Upper lobe of left lung (tissue), 6 donors: ENCODE measurements around the gene NRM. TPM values are rescaled to one million over a fixed set of nuclear protein-coding genes. Genes with fewer than 3 reads are reported as not detected.

ENCODE experiments used
- ATAC-seq, 2 donors: fragments of 200-7000 bp; cut with Tn5 transposase; one replicate each; pipeline ENCODE4 v1.9.1; 2022; ENCODE audit warnings: mild to moderate bottlenecking in 2 of 2, moderate library complexity in 2 of 2; ENCODE audit not compliant: low FRiP score in 2 of 2
- DNase-seq, 2 donors: peaks; one replicate each; pipeline ENCODE4 v3.0.0-alpha.2; 2019 to 2020
- H3K27ac ChIP-seq, 4 donors: fragments of 200-600 bp; sonication (generic); one replicate each; pipeline ENCODE4 v1.5.1; 2016 to 2019
- H3K27me3 ChIP-seq, 4 donors: fragments of 200-600 bp; sonication (generic); one replicate each; pipeline ENCODE4 v1.5.1; 2017 to 2019
- H3K36me3 ChIP-seq, 4 donors: fragments of 200-600 bp; sonication (generic); one replicate each; pipeline ENCODE4 v1.5.1; 2016 to 2019
- H3K4me1 ChIP-seq, 4 donors: fragments of 200-600 bp; sonication (generic); one replicate each; pipeline ENCODE4 v1.5.1; 2018 to 2019
- H3K4me3 ChIP-seq, 4 donors: fragments of 200-600 bp; sonication (generic); one replicate each; pipeline ENCODE4 v1.5.1; 2017 to 2019; ENCODE audit warnings: mild to moderate bottlenecking in 2 of 4, moderate library complexity in 1 of 4
- H3K9me3 ChIP-seq, 4 donors: fragments of 200-600 bp; sonication (generic); one replicate each; pipeline ENCODE4 v1.5.1; 2018 to 2019
- EP300 ChIP-seq, 4 donors: sonication (generic); formaldehyde crosslinking; IDR thresholded peaks; one replicate each; pipeline ENCODE4 v1.5.1; 2017; ENCODE audit warnings: antibody characterized with exemption in 4 of 4, control low read depth in 2 of 4
- POLR2A ChIP-seq, 4 donors: fragments of 450-650 bp; IDR thresholded peaks; one replicate each; pipeline ENCODE4 v1.5.1; 2016 to 2017; ENCODE audit warnings: antibody characterized with exemption in 4 of 4, mild to moderate bottlenecking in 2 of 4
- POLR2AphosphoS5 ChIP-seq, 2 donors: sonication (generic); formaldehyde crosslinking; IDR thresholded peaks; one replicate each; pipeline ENCODE4 v1.5.1; 2017; ENCODE audit warnings: antibody characterized with exemption in 2 of 2
- WGBS, 2 donors: methylation state at CpG; one replicate each; pipeline ENCODE4 v1.1.5; 2017 to 2018; 5-methylcytosine and 5-hydroxymethylcytosine counted together
- total RNA-seq, 6 donors: library from RNA; depleted of rRNA in 4 of 6; stranded (reverse); fragments of >200 nt in 4 of 6; gene quantifications; one replicate each; pipeline versions ENCODE4 v1.1.0 to v1.2.1, GENCODE V29; 2016 to 2021
- TF ChIP-seq, protein P1 (sequence below), 6 experiments: fragments of 450-650 bp in 4 of 6; fragments of 200-600 bp in 2 of 6; sonication (generic) in 2 of 6; IDR thresholded peaks; one replicate each; pipeline ENCODE4 v1.5.1; 2016 to 2019; ENCODE audit warnings: antibody characterized with exemption in 6 of 6
- donor health status: DM: no; HTN: no; CAD: no; lungs with moderate emphysema.
- donor health status: DM: no; HTN: yes; CAD: no; lungs with severe emphysema.

The NRM gene
- 10 to 100 TPM in 1 of 6 donors, 1 to 10 TPM in 5; 3.3 to 13.4 (median 7.2) TPM for total RNA-seq

DNA sequence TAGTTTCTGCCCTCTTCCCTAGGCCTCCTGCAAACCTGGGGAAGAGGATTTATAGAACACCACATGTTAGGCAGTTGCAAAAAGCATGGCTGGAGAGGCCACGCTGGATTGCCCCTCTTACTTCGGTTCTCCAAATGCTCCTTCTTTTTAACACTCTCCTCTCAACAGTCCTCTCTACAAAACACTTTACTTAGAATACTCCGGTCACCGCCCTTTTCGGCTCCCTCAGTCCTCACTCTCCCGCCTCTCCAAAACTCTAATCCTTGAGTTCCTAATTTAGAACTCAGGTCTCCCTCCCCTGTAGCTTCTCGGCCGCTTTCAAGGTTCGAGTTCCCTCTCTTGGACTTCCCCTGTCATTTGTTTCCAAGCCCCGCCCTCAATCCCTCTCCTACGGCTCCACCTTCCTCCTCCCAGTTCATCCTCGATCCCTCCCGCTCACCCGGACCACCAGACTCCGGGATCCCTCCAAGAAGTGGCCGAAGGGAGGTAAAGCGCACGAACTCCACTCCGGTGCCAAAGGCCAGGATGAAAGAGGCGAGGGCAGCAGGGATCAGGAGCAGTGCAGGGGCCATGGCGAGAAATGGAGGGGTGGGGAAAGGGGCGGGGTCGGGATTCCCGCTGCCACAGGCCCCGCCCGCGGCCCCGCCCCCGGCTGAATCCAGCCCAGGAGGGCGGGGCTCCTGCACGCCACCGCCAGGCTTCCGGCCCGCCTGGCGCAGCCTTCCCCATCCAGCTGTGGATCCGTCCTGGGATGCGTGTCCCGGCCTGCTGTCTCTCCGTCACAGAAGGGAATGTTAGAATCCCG is at the start of gene NRM:
Gene NRM, minus strand, starts transcription at position 582 of the 805 bp plus-strand sequence. Its CDS starts 10 bp downstream, at position 572.
- no peaks in the 10 kb centered on the region for H3K36me3 ChIP-seq
- ATAC-seq (peak; percentile 84 to 87), DNase-seq (peak; percentile 89 to 97)
- TF ChIP-seq, protein P1, sequence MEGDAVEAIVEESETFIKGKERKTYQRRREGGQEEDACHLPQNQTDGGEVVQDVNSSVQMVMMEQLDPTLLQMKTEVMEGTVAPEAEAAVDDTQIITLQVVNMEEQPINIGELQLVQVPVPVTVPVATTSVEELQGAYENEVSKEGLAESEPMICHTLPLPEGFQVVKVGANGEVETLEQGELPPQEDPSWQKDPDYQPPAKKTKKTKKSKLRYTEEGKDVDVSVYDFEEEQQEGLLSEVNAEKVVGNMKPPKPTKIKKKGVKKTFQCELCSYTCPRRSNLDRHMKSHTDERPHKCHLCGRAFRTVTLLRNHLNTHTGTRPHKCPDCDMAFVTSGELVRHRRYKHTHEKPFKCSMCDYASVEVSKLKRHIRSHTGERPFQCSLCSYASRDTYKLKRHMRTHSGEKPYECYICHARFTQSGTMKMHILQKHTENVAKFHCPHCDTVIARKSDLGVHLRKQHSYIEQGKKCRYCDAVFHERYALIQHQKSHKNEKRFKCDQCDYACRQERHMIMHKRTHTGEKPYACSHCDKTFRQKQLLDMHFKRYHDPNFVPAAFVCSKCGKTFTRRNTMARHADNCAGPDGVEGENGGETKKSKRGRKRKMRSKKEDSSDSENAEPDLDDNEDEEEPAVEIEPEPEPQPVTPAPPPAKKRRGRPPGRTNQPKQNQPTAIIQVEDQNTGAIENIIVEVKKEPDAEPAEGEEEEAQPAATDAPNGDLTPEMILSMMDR (IDR thresholded peaks at IDR 0.05), result no peak
- peak in 1 of 4 donors; percentile 40 for TF ChIP-seq POLR2A (IDR thresholded peaks at IDR 0.05)
- TF ChIP-seq EP300 (IDR thresholded peaks at IDR 0.05), result peak in 1 of 4 donors; percentile 50
- peak; percentile 44 to 70 for TF ChIP-seq POLR2AphosphoS5 (IDR thresholded peaks at IDR 0.05)
- no peaks in the 10 kb centered on the region for H3K27me3 ChIP-seq
- H3K4me3 ChIP-seq, result peak within 1 kb of the TSS; percentile 56 to 79 (median 72)
- WGBS, 2 donors, result 1% methylated on average over 26 to 40 of the region's 40 CpGs
- H3K9me3 ChIP-seq, result no peaks in the 10 kb centered on the region
- peaks cover 28 to 38% (median 34%) of the 10 kb centered on the region in 4 donors for H3K4me1 ChIP-seq
- peak within 1 kb of the TSS; percentile 89 to 99 (median 99) for H3K27ac ChIP-seq

DNA sequence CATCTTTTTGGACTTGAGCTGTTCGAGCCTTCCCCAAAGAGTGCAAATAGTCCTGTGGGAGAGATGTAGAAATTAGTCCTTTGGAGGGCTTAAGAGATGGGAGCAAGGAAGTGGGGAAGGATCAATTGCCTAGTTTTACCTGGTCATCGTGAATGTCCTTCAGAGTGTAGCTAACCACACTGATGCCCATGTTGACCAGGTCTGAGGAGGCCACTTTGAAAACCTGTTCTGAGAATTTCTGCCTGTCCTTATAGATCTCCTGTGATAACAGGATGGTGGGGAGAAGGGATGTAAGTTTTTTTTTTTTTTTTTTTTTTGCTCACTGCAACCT is 49.7 kb upstream of the NRM start:
- ATAC-seq (no peak), DNase-seq (no peak)
- Histone ChIP-seq H3K4me3 (no peak overlapping the region), H3K27me3 (no peaks in the 10 kb centered on the region), H3K4me1 (peaks cover 42 to 63% (median 57%) of the 10 kb centered on the region in 4 donors), H3K9me3 (no peaks in the 10 kb centered on the region), H3K36me3 (peaks cover 4 to 58% (median 31%) of the 10 kb centered on the region in 4 donors), H3K27ac (peak overlapping the region in 2 of 4 donors; percentile 96 to 97)
- TF ChIP-seq, protein P1 (IDR thresholded peaks at IDR 0.05), result no peak
- TF ChIP-seq EP300 (IDR thresholded peaks at IDR 0.05), result no peak
- WGBS, 2 donors, result 92 to 96% methylated on average over 2 of the region's 2 CpGs

DNA sequence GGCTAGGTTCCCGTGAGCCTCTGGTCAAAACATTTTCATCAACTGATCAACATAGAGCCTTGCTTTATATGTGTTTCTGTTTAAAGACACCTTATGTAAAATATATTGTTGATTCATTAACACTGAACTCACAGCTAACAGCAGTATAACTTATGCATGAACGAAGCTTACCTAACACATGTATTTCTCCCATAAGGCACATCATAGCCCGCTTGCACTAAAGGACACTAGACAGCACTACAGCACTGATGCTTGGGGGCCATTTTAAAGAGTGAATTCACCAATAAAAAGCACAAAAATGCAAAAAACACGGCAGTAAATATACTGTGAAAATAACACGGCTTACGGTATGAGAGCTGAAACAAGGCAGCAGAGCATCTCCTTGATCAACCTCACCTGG is 47.7 kb upstream of the NRM start:
- DNase-seq (no peak), ATAC-seq (no peak)
- H3K27me3 ChIP-seq, result no peaks in the 10 kb centered on the region
- no peaks in the 10 kb centered on the region for H3K9me3 ChIP-seq
- peaks cover 12 to 78% (median 42%) of the 10 kb centered on the region in 4 donors for H3K36me3 ChIP-seq
- H3K4me3 ChIP-seq, result no peak overlapping the region
- 86 to 88% methylated on average over 6 of the region's 6 CpGs for WGBS, 2 donors
- H3K27ac ChIP-seq, result no peak overlapping the region
- TF ChIP-seq POLR2A (IDR thresholded peaks at IDR 0.05) (no peak), POLR2AphosphoS5 (IDR thresholded peaks at IDR 0.05) (no peak), EP300 (IDR thresholded peaks at IDR 0.05) (no peak)
- TF ChIP-seq, protein P1 (IDR thresholded peaks at IDR 0.05), result no peak
- peaks cover 38 to 53% (median 50%) of the 10 kb centered on the region in 4 donors for H3K4me1 ChIP-seq

DNA sequence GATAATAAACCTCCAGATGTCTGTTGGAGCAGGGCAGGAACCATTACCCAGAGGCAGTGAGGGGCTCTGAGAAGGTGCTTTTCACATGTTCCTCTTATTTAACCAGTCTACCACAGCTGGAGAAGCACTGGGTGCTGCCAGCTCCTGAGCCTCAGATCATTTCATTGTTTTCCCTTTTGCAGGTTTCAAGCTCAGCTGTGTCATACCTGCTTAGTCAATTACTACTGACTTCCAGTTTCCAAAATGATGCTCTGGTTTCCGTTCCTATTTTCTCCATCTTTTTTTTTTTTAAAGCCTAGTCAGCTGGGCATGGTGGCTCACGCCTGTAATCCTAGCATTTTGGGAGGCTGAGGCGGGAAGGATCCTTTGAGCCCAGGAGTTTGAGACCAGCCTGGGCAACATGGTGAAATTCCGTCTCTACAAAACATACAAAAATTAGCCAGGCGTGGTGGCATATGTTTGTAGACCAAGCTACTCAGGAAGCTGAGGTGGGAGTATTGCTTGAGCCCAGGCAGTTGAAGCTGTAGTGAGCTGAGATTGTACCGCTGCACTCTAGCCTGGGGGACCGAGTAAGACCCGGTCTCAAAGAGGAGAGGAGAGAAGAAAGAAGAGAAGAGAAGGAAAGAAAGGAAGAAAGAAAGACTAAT is 45.0 kb upstream of the NRM start:
- peaks cover 16 to 98% (median 59%) of the 10 kb centered on the region in 4 donors for H3K36me3 ChIP-seq
- H3K4me3 ChIP-seq, result no peak overlapping the region
- no peaks in the 10 kb centered on the region for H3K27me3 ChIP-seq
- H3K27ac ChIP-seq, result peak overlapping the region in 1 of 4 donors; percentile 3
- TF ChIP-seq EP300 (IDR thresholded peaks at IDR 0.05), result no peak
- no peak for TF ChIP-seq POLR2A (IDR thresholded peaks at IDR 0.05)
- no peak for TF ChIP-seq POLR2AphosphoS5 (IDR thresholded peaks at IDR 0.05)
- TF ChIP-seq, protein P1 (IDR thresholded peaks at IDR 0.05), result no peak
- ATAC-seq (no peak), DNase-seq (no peak)
- H3K4me1 ChIP-seq, result peaks cover 25 to 43% (median 38%) of the 10 kb centered on the region in 4 donors
- WGBS, 2 donors, result 87 to 88% methylated on average over 8 of the region's 8 CpGs
- no peaks in the 10 kb centered on the region for H3K9me3 ChIP-seq
